ENCODE data around the gene POU6F2.

Gene POU6F2

DNA sequence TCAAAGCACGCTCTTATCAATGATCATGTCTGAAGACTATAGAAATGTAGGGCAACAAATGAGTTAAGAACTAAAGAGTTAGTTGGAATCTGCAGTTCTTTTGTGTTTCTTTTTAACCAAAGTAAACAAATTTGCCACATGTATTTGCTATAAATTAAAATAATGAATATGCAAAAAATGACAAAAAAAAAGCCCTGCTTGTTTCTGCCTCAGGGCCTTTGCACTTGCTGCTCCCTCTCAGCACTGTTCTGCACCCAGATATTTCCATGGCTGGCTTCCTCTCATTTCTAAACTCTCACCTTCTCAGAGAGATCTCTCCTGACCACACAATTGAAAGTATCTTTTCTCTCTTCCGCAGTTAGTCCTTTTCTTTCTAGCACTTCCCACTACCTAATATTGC lies 406.7 kb downstream of the POU6F2 start:
- no peak overlapping the region for H3K27ac ChIP-seq
- TF ChIP-seq Cebpa-rat (IDR thresholded peaks at IDR 0.05): no peak
- H3K36me3 ChIP-seq: no peaks in the 10 kb centered on the region

DNA sequence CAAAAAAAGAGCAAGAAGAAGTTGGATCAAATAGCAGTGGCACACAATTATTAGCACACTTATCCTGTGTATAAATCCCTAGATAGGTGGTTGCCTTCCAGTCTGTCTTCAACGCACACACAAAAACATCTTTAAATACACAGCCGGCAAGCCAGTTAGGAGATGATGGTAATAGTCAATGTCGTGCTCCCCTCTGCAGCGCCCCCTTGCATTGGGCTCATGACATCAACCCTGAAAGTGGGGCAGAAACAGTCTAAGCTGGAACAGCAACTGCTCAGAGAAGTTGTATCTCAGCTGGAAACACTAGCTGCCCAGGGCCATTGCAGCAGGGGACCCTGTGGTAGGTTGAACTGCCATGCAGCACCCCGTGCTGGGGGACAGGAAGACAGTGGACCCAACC lies 409.0 kb downstream of the POU6F2 start:
- H4K20me1 ChIP-seq: no peaks in the 10 kb centered on the region
- no peak for TF ChIP-seq Cebpa-rat (IDR thresholded peaks at IDR 0.05)
- no peak overlapping the region for H3K4me2 ChIP-seq
- no peak overlapping the region for H3K4me3 ChIP-seq
- no peaks in the 10 kb centered on the region for H3K36me3 ChIP-seq
- no peak overlapping the region for H3K9ac ChIP-seq
- no peaks in the 10 kb centered on the region for H3K4me1 ChIP-seq
- H3K27me3 ChIP-seq: no peaks in the 10 kb centered on the region
- no peak overlapping the region for H3K27ac ChIP-seq
- H3K9me3 ChIP-seq: no peaks in the 10 kb centered on the region

More for the DNA sequence above, 406.7 kb downstream of the POU6F2 start:
- Histone ChIP-seq H3K9ac (no peak overlapping the region), H3K9me3 (no peaks in the 10 kb centered on the region), H3K27me3 (no peaks in the 10 kb centered on the region), H3K4me1 (no peaks in the 10 kb centered on the region), H3K4me3 (no peak overlapping the region), H4K20me1 (no peaks in the 10 kb centered on the region), H3K4me2 (no peak overlapping the region)

DNA sequence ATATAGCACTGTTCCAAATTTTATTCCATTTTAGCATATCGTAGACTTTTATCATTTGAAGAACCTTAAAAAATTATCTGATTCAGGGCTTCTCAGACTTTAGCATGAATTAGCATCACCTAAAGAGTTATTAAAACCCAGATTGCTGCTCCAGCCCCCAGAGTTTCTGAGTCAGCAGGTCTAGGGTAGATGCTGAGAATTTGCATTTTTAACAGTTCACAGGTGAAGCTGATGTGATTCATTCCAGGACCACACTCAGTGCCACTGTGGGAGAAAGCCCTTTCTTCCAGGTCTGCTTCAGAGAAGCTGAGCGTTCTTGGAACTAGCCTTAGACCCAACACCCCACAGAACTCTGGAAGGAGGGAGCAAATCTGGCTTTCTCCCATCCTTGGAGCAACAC lies 414.4 kb downstream of the POU6F2 start:
- Histone ChIP-seq H4K20me1 (no peaks in the 10 kb centered on the region), H3K4me1 (no peaks in the 10 kb centered on the region), H3K9me3 (no peaks in the 10 kb centered on the region), H3K4me2 (no peak overlapping the region), H3K4me3 (no peak overlapping the region), H3K27ac (no peak overlapping the region), H3K36me3 (no peaks in the 10 kb centered on the region), H3K9ac (no peak overlapping the region), H3K27me3 (no peaks in the 10 kb centered on the region)
- no peak for TF ChIP-seq Cebpa-rat (IDR thresholded peaks at IDR 0.05)

DNA sequence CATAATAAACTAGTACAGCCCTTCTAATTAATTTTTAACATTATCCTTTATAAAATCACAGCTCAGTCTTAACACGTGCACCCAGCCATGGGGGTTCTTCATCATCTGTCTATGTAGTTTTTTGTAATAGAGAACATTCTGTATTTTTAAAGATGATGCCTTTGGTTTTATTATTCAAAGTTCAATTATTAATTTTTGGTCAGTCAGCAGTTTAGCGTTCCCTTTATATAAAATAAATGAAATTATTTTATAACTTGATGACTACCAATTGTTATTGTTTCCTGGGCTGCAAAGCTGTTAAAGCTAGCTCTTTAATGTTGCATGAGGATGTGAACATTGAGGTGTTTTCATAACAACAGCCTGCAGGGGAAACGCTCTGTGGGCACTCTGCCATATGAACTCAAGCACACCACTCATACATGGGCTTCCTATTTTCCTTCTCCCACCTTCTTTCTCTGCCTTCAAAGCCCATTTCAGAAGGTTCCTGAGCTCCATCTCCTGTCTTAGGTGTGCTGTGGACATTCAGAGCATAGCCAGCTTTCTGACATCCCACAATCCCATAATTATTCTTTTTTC lies 416.5 kb downstream of the POU6F2 start:
- no peak overlapping the region for H3K27ac ChIP-seq
- H3K4me2 ChIP-seq: no peak overlapping the region
- H4K20me1 ChIP-seq: no peaks in the 10 kb centered on the region
- H3K27me3 ChIP-seq: no peaks in the 10 kb centered on the region
- no peaks in the 10 kb centered on the region for H3K36me3 ChIP-seq
- H3K9ac ChIP-seq: no peak overlapping the region
- H3K9me3 ChIP-seq: no peaks in the 10 kb centered on the region
- no peaks in the 10 kb centered on the region for H3K4me1 ChIP-seq
- TF ChIP-seq Cebpa-rat (IDR thresholded peaks at IDR 0.05): no peak
- H3K4me3 ChIP-seq: no peak overlapping the region

DNA sequence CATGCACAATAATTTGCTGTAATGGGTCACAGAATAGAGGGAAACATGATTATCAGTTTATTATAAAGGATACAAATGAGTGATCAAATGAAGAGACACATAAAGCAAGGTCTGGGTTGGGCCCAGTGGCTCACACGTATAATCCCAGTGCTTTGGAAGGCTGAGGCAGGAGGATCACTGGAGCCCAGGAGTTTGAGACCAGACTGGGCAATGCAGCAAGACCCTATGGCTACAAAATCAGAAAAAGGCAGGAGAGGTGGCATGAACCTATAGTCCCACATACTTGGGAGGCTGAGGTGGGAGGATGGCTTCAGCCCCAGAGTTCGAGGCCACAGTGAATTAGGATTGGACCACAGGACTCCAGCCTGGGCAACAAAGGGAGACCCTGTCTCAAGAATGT lies 421.7 kb downstream of the POU6F2 start:
- Histone ChIP-seq H4K20me1 (no peaks in the 10 kb centered on the region), H3K4me3 (no peak overlapping the region), H3K4me2 (no peak overlapping the region), H3K9me3 (no peaks in the 10 kb centered on the region), H3K4me1 (no peaks in the 10 kb centered on the region), H3K27ac (no peak overlapping the region), H3K9ac (no peak overlapping the region), H3K27me3 (no peaks in the 10 kb centered on the region), H3K36me3 (no peaks in the 10 kb centered on the region)
- TF ChIP-seq Cebpa-rat (IDR thresholded peaks at IDR 0.05): no peak

DNA sequence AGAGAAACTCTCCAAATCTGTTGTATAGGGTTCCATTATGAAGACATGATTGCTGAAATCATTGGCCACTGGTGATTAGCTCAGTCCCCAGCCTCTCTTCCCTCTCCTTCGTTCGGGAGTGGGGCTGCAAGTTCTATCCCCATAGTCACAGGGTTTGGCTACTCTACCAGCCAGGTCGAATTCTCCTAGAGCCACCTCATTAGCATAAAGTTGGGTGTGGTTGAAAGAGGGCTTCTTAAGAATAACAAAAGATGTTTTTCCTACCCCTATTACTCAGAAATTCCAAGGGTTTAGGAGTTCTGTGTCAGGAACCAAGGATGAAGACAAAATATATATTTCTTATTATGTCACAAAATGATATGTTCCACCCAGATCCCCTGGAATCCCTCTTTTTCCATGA lies 422.3 kb downstream of the POU6F2 start:
- H3K4me3 ChIP-seq: no peak overlapping the region
- no peak for TF ChIP-seq Cebpa-rat (IDR thresholded peaks at IDR 0.05)
- no peak overlapping the region for H3K9ac ChIP-seq
- no peak overlapping the region for H3K4me2 ChIP-seq
- H3K36me3 ChIP-seq: no peaks in the 10 kb centered on the region
- H4K20me1 ChIP-seq: no peaks in the 10 kb centered on the region
- H3K4me1 ChIP-seq: no peaks in the 10 kb centered on the region
- no peaks in the 10 kb centered on the region for H3K27me3 ChIP-seq
- H3K9me3 ChIP-seq: no peaks in the 10 kb centered on the region
- H3K27ac ChIP-seq: no peak overlapping the region

DNA sequence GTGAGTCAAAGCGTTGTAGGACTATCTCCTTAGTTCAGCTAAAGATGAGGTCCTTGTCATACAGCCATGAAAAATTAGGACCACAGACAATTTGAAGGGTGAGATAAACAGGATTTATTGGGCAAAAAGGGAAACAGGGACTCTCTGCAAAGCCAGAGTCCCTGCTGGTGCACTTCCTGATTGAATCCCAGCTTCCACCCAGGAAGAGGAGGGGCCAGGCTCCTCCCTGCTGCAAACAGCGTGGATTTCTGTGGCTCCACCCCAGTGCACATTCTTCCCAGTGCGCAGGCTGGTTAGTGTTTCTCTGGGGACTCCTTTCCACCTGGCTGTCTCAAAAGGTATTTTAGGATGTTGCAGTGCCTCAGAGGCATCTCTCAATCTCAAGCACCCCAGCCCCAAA lies 423.1 kb downstream of the POU6F2 start:
- Histone ChIP-seq H3K9me3 (no peaks in the 10 kb centered on the region), H3K4me1 (no peaks in the 10 kb centered on the region), H4K20me1 (no peaks in the 10 kb centered on the region), H3K27me3 (no peaks in the 10 kb centered on the region), H3K4me3 (no peak overlapping the region), H3K9ac (no peak overlapping the region), H3K27ac (no peak overlapping the region), H3K4me2 (no peak overlapping the region), H3K36me3 (no peaks in the 10 kb centered on the region)
- no peak for TF ChIP-seq Cebpa-rat (IDR thresholded peaks at IDR 0.05)

DNA sequence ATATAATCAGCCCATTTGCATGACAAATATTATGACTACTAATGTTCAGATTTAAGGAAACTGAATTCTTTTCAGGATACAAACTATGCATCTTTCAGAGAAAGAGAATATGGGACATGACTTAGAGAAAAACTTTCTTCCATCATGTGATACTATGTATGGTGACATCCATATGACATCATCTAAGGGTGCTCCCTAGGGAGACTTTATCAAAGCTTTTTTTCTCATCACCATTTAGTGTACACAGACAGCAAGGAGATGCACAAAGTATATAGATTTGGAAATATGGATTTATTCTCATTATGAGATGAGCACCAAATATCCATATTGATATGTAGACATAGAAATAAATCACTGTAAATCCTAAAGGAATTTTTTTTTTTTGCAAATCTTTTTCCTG lies 424.3 kb downstream of the POU6F2 start:
- no peak overlapping the region for H3K4me3 ChIP-seq
- H3K27ac ChIP-seq: no peak overlapping the region
- H3K9ac ChIP-seq: no peak overlapping the region
- no peaks in the 10 kb centered on the region for H3K27me3 ChIP-seq
- no peak for TF ChIP-seq Cebpa-rat (IDR thresholded peaks at IDR 0.05)
- no peaks in the 10 kb centered on the region for H3K36me3 ChIP-seq
- no peaks in the 10 kb centered on the region for H4K20me1 ChIP-seq
- no peak overlapping the region for H3K4me2 ChIP-seq
- no peaks in the 10 kb centered on the region for H3K4me1 ChIP-seq
- no peaks in the 10 kb centered on the region for H3K9me3 ChIP-seq

DNA sequence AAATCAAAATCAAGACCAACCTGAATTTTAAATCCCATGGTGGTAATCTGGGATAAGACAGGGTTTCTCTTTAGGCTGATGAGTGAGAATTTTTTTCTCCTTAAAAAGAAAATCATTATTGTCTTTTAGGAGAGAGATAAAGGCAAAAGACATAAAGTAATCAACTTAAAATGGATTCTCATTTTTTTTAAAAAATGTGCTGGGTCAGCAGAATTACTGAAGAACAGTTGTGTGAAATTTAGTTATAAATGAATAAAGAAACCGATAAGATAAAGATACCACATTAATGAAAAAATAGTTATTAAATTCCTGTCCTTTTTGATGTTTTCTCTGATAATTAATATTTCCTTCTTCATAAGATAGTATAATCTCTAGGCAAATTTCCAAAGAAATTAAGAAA lies 427.2 kb downstream of the POU6F2 start:
- H3K27me3 ChIP-seq: no peaks in the 10 kb centered on the region
- H3K9me3 ChIP-seq: no peaks in the 10 kb centered on the region
- no peak overlapping the region for H3K4me2 ChIP-seq
- H3K36me3 ChIP-seq: no peaks in the 10 kb centered on the region
- no peak for TF ChIP-seq Cebpa-rat (IDR thresholded peaks at IDR 0.05)
- H3K4me3 ChIP-seq: no peak overlapping the region
- no peaks in the 10 kb centered on the region for H3K4me1 ChIP-seq
- H3K9ac ChIP-seq: no peak overlapping the region
- no peak overlapping the region for H3K27ac ChIP-seq
- no peaks in the 10 kb centered on the region for H4K20me1 ChIP-seq

DNA sequence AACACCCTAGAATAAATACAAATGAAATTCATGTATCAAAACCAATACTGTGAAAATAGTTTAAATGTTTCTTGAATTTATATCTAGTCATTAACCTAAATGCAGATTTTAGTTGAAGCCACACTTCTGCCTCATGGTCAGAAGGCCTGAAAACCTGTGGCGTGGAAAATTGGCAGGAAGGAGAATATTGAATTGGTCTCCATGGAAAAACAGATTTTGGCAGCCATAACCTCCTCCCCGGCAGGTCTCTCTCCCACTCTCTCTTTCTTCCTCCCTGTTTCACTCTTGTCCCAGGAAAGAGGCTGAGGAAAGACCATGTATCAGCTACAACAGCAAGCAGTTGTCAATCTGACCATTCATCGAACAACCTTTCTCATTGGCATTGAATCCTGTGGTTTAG lies 427.9 kb downstream of the POU6F2 start:
- TF ChIP-seq Cebpa-rat (IDR thresholded peaks at IDR 0.05): no peak
- H4K20me1 ChIP-seq: no peaks in the 10 kb centered on the region
- H3K36me3 ChIP-seq: no peaks in the 10 kb centered on the region
- no peak overlapping the region for H3K27ac ChIP-seq
- H3K9ac ChIP-seq: no peak overlapping the region
- no peaks in the 10 kb centered on the region for H3K9me3 ChIP-seq
- no peak overlapping the region for H3K4me3 ChIP-seq
- H3K4me1 ChIP-seq: no peaks in the 10 kb centered on the region
- no peaks in the 10 kb centered on the region for H3K27me3 ChIP-seq
- no peak overlapping the region for H3K4me2 ChIP-seq

DNA sequence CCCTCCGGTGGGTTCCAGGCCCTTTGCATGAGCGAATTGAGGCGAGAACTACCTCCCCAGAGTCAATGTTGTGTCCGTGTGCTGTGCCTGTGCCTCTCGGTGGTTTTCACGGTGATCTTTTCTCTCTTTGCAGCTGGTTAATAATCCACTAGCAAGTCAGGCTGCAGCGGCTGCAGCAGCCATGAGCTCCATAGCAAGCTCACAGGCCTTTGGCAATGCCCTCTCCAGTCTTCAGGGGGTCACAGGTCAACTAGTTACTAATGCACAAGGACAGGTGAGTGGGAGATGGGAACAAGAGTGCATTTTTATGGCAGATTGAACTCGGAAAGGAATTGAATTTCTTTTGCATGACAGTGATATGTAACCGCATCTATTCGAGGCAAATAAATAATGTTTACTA lies 428.8 kb downstream of the POU6F2 start:
- Histone ChIP-seq H3K27ac (no peak overlapping the region), H3K4me1 (no peaks in the 10 kb centered on the region), H3K27me3 (no peaks in the 10 kb centered on the region), H3K9ac (no peak overlapping the region), H4K20me1 (no peaks in the 10 kb centered on the region), H3K4me3 (no peak overlapping the region), H3K4me2 (no peak overlapping the region), H3K36me3 (no peaks in the 10 kb centered on the region), H3K9me3 (no peaks in the 10 kb centered on the region)
- no peak for TF ChIP-seq Cebpa-rat (IDR thresholded peaks at IDR 0.05)
